Right renal pelvis (tissue), 4 donors: ENCODE results near the gene ANKRD30BL. TPM values are rescaled to one million over a fixed set of nuclear protein-coding genes. Genes with fewer than 3 reads are reported as not detected.
"Not testable (repeated sequence)": the region's sequence is repeated elsewhere in the genome, so short reads cannot be mapped to it uniquely, and the experiment has no call there.

Experiments
- DNase-seq, 4 donors: peaks; one replicate each; pipeline ENCODE4 v3.0.0-alpha.2; 2013; ENCODE audit warnings: low read depth in 4 of 4, low spot score in 3 of 4, missing footprints in 1 of 4
- polyA plus RNA-seq, 4 donors: library from polyadenylated mRNA; unstranded; fragments of 120-200 nt; gene quantifications; one replicate each; pipeline ENCODE4 v1.2.1, GENCODE V29; 2013; ENCODE audit not compliant: insufficient read length in 4 of 4

Gene ANKRD30BL
- polyA plus RNA-seq = under 1 TPM; 0.36 to 0.79 (median 0.73) TPM

GRCh38 chr2:132161161-132162124, at the start of gene ANKRD30BL:
ANKRD30BL (minus strand) TSS chr2:132161952; CDS start chr2:132161705, 247 bp downstream.
- not testable (repeated sequence) for DNase-seq

- not testable (repeated sequence) for DNase-seq
Observed at GRCh38 chr2:132202866-132203265, 41.1 kb upstream of the ANKRD30BL start.

GRCh38 chr2:132192854-132193253, 31.1 kb upstream of the ANKRD30BL start:
- not testable (repeated sequence) for DNase-seq

GRCh38 chr2:132167100-132167499, 5.3 kb upstream of the ANKRD30BL start:
- DNase-seq = not testable (repeated sequence)

GRCh38 chr2:132162125-132162660, 441 bp upstream of the ANKRD30BL start:
- not testable (repeated sequence) for DNase-seq

GRCh38 chr2:132146774-132147173, 15.0 kb downstream of the ANKRD30BL start:
- peak in 3 of 4 donors; percentile 17 to 44 (median 35) for DNase-seq
